SKM-1 treated with dmso at 0.1 percent for 144 hours (cell line): ENCODE measurements around the gene SLCO1A2.

ENCODE experiments used
- DNase-seq: peaks from one replicate; lab custom pipeline; 2025; ENCODE audit not compliant: unreplicated experiment; lab: John Stamatoyannopoulos, UW

Gene SLCO1A2

GRCh38 chr12:21330682-21331253 is 3.9 kb downstream of the SLCO1A2 start:
- DNase-seq, result no peak

GRCh38 chr12:21328578-21328977 is 6.1 kb downstream of the SLCO1A2 start:
- DNase-seq, result no peak

GRCh38 chr12:21324551-21324950 is 10.2 kb downstream of the SLCO1A2 start:
- no peak for DNase-seq

- no peak for DNase-seq
Observed at GRCh38 chr12:21323736-21324135, 11.0 kb downstream of the SLCO1A2 start.

GRCh38 chr12:21308785-21309184 is 25.9 kb downstream of the SLCO1A2 start:
- DNase-seq, result no peak

- DNase-seq, result no peak
Observed at GRCh38 chr12:21305661-21306060, 29.1 kb downstream of the SLCO1A2 start.

GRCh38 chr12:21300632-21301031 is 34.1 kb downstream of the SLCO1A2 start:
- no peak for DNase-seq

DNA sequence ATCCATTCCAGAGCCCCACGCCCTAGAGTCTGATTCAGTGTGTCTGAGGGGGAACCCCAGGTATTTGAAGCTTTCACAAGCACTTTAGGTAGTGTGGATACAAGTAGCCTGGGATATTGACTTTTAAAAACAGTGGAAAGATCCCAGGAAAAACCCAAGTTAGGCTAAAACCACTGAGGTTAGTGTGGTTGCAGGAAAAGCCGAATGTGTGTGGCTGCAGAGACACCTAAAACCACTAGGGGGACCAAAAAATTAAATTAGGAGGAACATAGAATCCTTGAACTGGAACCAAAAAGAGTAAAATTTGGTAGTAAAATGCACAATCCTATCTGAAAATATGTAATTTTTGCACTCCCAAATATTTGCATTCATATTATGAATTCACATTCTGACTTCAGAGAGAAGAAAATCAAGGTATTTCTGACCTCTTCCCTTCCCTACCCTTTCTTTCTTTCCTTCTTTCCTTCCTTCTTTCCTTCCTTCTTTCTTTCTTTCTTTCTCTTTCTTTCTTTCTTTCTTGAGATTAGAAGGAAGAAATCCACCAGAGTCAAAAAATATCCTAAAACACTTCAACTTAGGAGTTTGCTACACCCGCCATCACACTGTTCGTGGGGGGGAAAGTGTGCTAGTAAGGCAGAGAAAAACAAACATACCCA is 37.8 kb downstream of the SLCO1A2 start:
- DNase-seq, result peak; percentile 0

- no peak for DNase-seq
Observed at GRCh38 chr12:21296348-21296747, 38.4 kb downstream of the SLCO1A2 start.

- DNase-seq, result no peak
Observed at GRCh38 chr12:21294176-21294575, 40.5 kb downstream of the SLCO1A2 start.

DNA sequence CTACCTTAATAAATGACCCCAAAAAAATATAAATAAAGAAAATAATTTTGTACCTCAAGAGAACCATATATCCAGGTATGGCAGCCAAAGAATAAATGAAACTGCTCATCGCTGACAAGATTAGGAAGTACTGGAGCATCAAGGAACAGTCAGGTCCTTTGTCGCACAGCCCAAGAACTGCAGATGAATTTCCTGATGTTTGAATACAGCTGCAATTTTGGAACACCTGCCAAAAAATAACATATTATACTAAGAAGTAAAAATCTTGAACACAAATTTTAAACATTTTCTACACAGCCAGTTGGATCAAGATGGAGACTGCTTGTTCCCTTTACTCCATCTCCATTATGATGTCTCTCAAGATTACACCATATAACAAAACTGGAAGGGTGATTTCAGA is 42.6 kb downstream of the SLCO1A2 start:
- no peak for DNase-seq

DNA sequence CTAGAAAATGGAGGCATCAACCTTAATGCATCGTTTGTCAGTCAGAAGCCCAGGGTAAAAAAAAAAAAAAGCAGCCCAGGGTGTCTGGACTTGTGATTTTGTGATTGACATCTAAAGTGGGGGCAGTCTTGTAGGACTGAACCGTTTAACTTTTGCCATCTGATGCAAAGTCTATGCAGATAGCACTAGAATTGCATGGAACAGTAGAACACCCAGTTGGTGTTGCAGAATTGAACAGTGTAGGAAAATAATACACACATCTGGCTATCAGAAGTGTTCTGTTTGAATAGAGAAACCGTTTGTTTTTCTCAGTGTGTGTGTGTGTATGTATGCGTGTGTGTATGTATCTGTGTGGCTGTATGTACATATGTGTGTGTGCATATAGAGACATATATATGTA is 45.0 kb downstream of the SLCO1A2 start:
- no peak for DNase-seq

- DNase-seq, result no peak
Observed at GRCh38 chr12:21276826-21277225, 57.9 kb downstream of the SLCO1A2 start.

- peak; percentile 41 for DNase-seq
Observed at GRCh38 chr12:21265932-21266331, 68.8 kb downstream of the SLCO1A2 start.

DNA sequence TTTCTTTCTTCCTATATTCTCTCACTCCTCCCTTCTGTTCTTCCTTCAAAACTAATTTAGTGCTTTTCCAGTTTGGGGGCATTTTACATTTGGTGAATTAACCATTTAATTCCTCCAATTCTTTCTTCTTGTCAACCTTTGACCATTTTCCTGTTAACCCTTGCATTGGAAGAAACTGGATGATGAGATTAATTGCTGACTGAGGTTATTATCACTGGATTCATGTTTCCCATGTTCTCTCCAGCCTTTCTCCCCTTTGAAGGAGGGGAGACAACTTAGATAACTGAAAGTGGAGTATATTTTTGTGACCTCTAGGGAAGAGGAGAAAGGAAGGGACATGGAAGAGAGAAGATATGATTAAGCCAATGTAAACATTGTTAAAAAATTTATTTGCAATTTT is 70.5 kb downstream of the SLCO1A2 start:
- no peak for DNase-seq

- no peak for DNase-seq
Observed at GRCh38 chr12:21257172-21257571, 77.5 kb downstream of the SLCO1A2 start.

DNA sequence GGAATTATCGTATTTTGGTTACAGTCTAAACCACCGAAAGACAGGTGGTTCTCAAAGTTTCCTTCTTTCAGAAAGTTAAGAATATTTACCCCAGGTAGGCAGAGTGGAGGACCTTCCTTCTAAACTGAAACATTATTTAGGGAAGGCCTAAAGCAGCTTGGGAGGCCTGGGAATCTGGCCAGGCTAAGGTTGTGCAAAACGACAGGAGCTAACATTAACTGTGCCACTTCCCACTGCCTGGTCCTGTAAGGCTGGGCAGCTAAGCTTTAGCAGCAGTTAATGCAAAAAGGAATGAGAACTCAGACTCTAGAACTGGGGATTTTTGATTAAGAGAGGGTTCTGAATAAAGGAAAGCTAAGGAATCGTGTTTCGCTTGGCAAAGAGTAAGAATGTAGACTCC is 82.6 kb downstream of the SLCO1A2 start:
- no peak for DNase-seq

- no peak for DNase-seq
Observed at GRCh38 chr12:21248679-21249078, 86.0 kb downstream of the SLCO1A2 start.

GRCh38 chr12:21239866-21240265 is 94.9 kb downstream of the SLCO1A2 start:
- no peak for DNase-seq

DNA sequence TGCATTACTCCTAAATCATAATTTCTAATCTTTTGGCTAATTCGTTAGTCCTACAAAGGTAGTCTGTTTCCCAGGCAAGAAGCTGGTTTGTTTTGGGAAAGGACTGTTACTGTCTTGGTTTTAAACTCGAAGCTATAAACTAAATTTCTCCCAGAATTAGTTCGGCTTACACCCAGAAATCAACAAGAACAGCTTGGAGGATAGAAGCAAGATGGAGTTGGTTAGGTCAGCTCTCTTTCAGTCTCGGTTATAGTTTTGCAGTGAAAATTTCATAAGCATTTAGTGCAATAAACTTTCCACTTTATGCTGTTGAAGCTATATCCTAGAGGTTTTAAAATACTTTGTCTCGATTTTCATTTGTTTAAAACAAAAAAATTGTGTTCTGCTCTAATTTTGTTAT is 100.3 kb downstream of the SLCO1A2 start:
- no peak for DNase-seq

- no peak for DNase-seq
Observed at GRCh38 chr12:21223930-21224329, 110.8 kb downstream of the SLCO1A2 start.

GRCh38 chr12:21221778-21222177 is 112.9 kb downstream of the SLCO1A2 start:
- no peak for DNase-seq

GRCh38 chr12:21221072-21221471 is 113.6 kb downstream of the SLCO1A2 start:
- no peak for DNase-seq
